Measurements from ENCODE around the gene TMC4.

Gene TMC4

GRCh38 chr19:54153731-54154326 is 19.1 kb downstream of the TMC4 start:
- no peak for DNase-seq

- DNase-seq = no peak
Measured at GRCh38 chr19:54152878-54153524, 20.0 kb downstream of the TMC4 start.

- no peak for DNase-seq
Measured at GRCh38 chr19:54152267-54152666, 20.7 kb downstream of the TMC4 start.

- DNase-seq = no peak
Measured at GRCh38 chr19:54151362-54152035, 21.5 kb downstream of the TMC4 start.

GRCh38 chr19:54149021-54149812 is 23.7 kb downstream of the TMC4 start:
- no peak for DNase-seq

- DNase-seq = no peak
Measured at GRCh38 chr19:54148158-54148557, 24.8 kb downstream of the TMC4 start.

GRCh38 chr19:54147676-54148075 is 25.3 kb downstream of the TMC4 start:
- DNase-seq = no peak

GRCh38 chr19:54145541-54146158 is 27.3 kb downstream of the TMC4 start:
- DNase-seq = no peak

GRCh38 chr19:54142166-54142780 is 30.7 kb downstream of the TMC4 start:
- no peak for DNase-seq

GRCh38 chr19:54141356-54141755 is 31.6 kb downstream of the TMC4 start:
- no peak for DNase-seq

GRCh38 chr19:54138489-54139256 is 34.3 kb downstream of the TMC4 start:
- no peak for DNase-seq

GRCh38 chr19:54137699-54138488 is 35.1 kb downstream of the TMC4 start, which contains the start of gene CNOT3:
Gene CNOT3 (plus strand): TSS chr19:54137762. CDS start chr19:54142979, 5,217 bp downstream.
- no peak for DNase-seq

- DNase-seq = peak; percentile 100
Measured at GRCh38 chr19:54136864-54137698, 35.9 kb downstream of the TMC4 start.

- DNase-seq = no peak
Measured at GRCh38 chr19:54136086-54136863, 36.7 kb downstream of the TMC4 start.

- no peak for DNase-seq
Measured at GRCh38 chr19:54133957-54134590, 38.9 kb downstream of the TMC4 start.

GRCh38 chr19:54133312-54133956 is 39.5 kb downstream of the TMC4 start:
- DNase-seq = no peak

GRCh38 chr19:54129617-54129996 is 43.4 kb downstream of the TMC4 start:
- no peak for DNase-seq
